HEK293 (cell line): ENCODE results near the gene RFLNA.

Experiments
- CTCF ChIA-PET: fragments of 350-600 bp; formaldehyde crosslinking; extraction: SDS; loops from one replicate; lab custom pipeline; 2021; ENCODE audit warnings: antibody characterized with exemption; lab: Yijun Ruan, JAX
- POLR2A ChIA-PET: fragments of 300-600 bp; formaldehyde crosslinking; extraction: SDS; loops from one replicate; lab custom pipeline; 2020; ENCODE audit warnings: antibody characterized with exemption, inconsistent platforms; lab: Yijun Ruan, JAX
- H3K27ac ChIP-seq: fragments of 200-500 bp; sonication (Bioruptor generic); 2 replicates; pipeline ENCODE4 v1.5.1; 2014; ENCODE audit warnings: low read depth, low read length, control low read depth, inconsistent platforms; ENCODE audit errors: extremely low read depth
- H3K36me3 ChIP-seq, 2 experiments: fragments of 200-500 bp in 1 of 2; sonication (Bioruptor generic) in 1 of 2; 1 replicate in 1 of 2; 2 replicates in 1 of 2; pipeline ENCODE4 v1.5.1; 2014 to 2017; ENCODE audit warnings: inconsistent platforms in 2 of 2, low read length in 2 of 2; ENCODE audit not compliant: control insufficient read depth in 2 of 2, insufficient read depth in 1 of 2
- H3K4me1 ChIP-seq: fragments of 200-500 bp; sonication (Bioruptor generic); 2 replicates; pipeline ENCODE4 v1.5.1; 2014; ENCODE audit warnings: mild to moderate bottlenecking, low read length, inconsistent platforms; ENCODE audit not compliant: control insufficient read depth, insufficient read depth
- H3K4me3 ChIP-seq: 2 replicates; pipeline ENCODE4 v1.5.1; 2011; ENCODE audit warnings: low read depth, mild to moderate bottlenecking, control low read depth, low read length, moderate library complexity
- H3K9me3 ChIP-seq: fragments of 200-500 bp; sonication (Bioruptor generic); 2 replicates; pipeline ENCODE4 v1.5.1; 2014; ENCODE audit warnings: low read depth, low read length, inconsistent platforms; ENCODE audit not compliant: control insufficient read depth, insufficient read depth
- REPIN1 ChIP-seq: fragments of 450-650 bp; formaldehyde crosslinking; IDR thresholded peaks from 2 replicates; pipeline ENCODE4 v1.5.1; 2017; ENCODE audit warnings: missing biosample characterization, missing genetic modification characterization, low read depth
- REST ChIP-seq: fragments of 450-650 bp; formaldehyde crosslinking; IDR thresholded peaks from 2 replicates; pipeline ENCODE4 v1.5.1; 2016; ENCODE audit warnings: missing biosample characterization, missing genetic modification characterization
- SALL2 ChIP-seq: fragments of 450-650 bp; formaldehyde crosslinking; IDR thresholded peaks from 2 replicates; pipeline ENCODE4 v1.5.0; 2017; ENCODE audit warnings: missing biosample characterization, mild to moderate bottlenecking, missing genetic modification characterization, borderline replicate concordance
- SCRT2 ChIP-seq: fragments of 450-650 bp; formaldehyde crosslinking; IDR thresholded peaks from 2 replicates; pipeline ENCODE4 v1.5.1; 2016; ENCODE audit warnings: missing biosample characterization, missing genetic modification characterization
- SP7 ChIP-seq: fragments of 450-650 bp; formaldehyde crosslinking; IDR thresholded peaks from 2 replicates; pipeline ENCODE4 v1.5.1; 2016; ENCODE audit warnings: missing biosample characterization, missing genetic modification characterization
- TCF7L2 ChIP-seq: IDR thresholded peaks from 2 replicates; pipeline ENCODE4 v1.6.1; 2011; ENCODE audit warnings: low read depth, mild to moderate bottlenecking, inconsistent platforms, low read length, moderate library complexity, borderline replicate concordance
- YY2 ChIP-seq: fragments of 450-650 bp; formaldehyde crosslinking; IDR thresholded peaks from 2 replicates; pipeline ENCODE4 v1.5.1; 2016; ENCODE audit warnings: missing biosample characterization, missing genetic modification characterization
- ZBTB10 ChIP-seq: fragments of 450-650 bp; formaldehyde crosslinking; IDR thresholded peaks from 2 replicates; pipeline ENCODE4 v1.5.1; 2016; ENCODE audit warnings: missing biosample characterization, missing genetic modification characterization
- ZBTB17 ChIP-seq: fragments of 450-650 bp; formaldehyde crosslinking; IDR thresholded peaks from 2 replicates; pipeline ENCODE4 v1.5.1; 2016; ENCODE audit warnings: missing biosample characterization, missing genetic modification characterization
- ZFHX2 ChIP-seq: fragments of 450-650 bp; formaldehyde crosslinking; conservative IDR thresholded peaks from 2 replicates; pipeline ENCODE4 v1.5.1; 2016; ENCODE audit warnings: missing biosample characterization, missing genetic modification characterization
- ZFP69B ChIP-seq: fragments of 450-650 bp; formaldehyde crosslinking; IDR thresholded peaks from 2 replicates; pipeline ENCODE4 v1.5.1; 2016; ENCODE audit warnings: missing biosample characterization, missing genetic modification characterization
- ZNF16 ChIP-seq: fragments of 450-650 bp; formaldehyde crosslinking; IDR thresholded peaks from 2 replicates; pipeline ENCODE4 v1.5.1; 2016; ENCODE audit warnings: low read depth, missing biosample characterization, missing genetic modification characterization
- ZNF174 ChIP-seq: fragments of 450-650 bp; formaldehyde crosslinking; IDR thresholded peaks from 2 replicates; pipeline ENCODE4 v1.5.0; 2017; ENCODE audit warnings: missing biosample characterization, mild to moderate bottlenecking, missing genetic modification characterization
- ZNF214 ChIP-seq: fragments of 450-650 bp; formaldehyde crosslinking; IDR thresholded peaks from 2 replicates; pipeline ENCODE4 v1.5.1; 2017; ENCODE audit warnings: missing biosample characterization, mild to moderate bottlenecking, missing genetic modification characterization, borderline replicate concordance
- ZNF302 ChIP-seq: fragments of 450-650 bp; formaldehyde crosslinking; IDR thresholded peaks from 2 replicates; pipeline ENCODE4 v1.5.1; 2016; ENCODE audit warnings: missing biosample characterization, missing genetic modification characterization, low read depth
- ZNF362 ChIP-seq: fragments of 450-650 bp; formaldehyde crosslinking; IDR thresholded peaks from 2 replicates; pipeline ENCODE4 v1.5.1; 2016; ENCODE audit warnings: missing biosample characterization, missing genetic modification characterization
- ZNF423 ChIP-seq: fragments of 450-650 bp; formaldehyde crosslinking; IDR thresholded peaks from 2 replicates; pipeline ENCODE4 v1.5.1; 2016; ENCODE audit warnings: missing biosample characterization, missing genetic modification characterization
- ZNF529 ChIP-seq: fragments of 450-650 bp; formaldehyde crosslinking; IDR thresholded peaks from 2 replicates; pipeline ENCODE4 v1.5.1; 2017; ENCODE audit warnings: missing genetic modification characterization, missing biosample characterization; ENCODE audit not compliant: insufficient replicate concordance
- ZNF561 ChIP-seq: fragments of 450-650 bp; IDR thresholded peaks from 2 replicates; pipeline ENCODE4 v1.5.1; 2018; ENCODE audit warnings: missing biosample characterization, missing genetic modification characterization, borderline replicate concordance
- ZNF785 ChIP-seq: fragments of 450-650 bp; formaldehyde crosslinking; IDR thresholded peaks from 2 replicates; pipeline ENCODE4 v1.5.1; 2016; ENCODE audit warnings: missing biosample characterization, missing genetic modification characterization

RFLNA gene

GRCh38 chr12:124348659-124349380 is 53.9 kb downstream of the RFLNA start (continued):
- TF ChIP-seq REST (tag by site-specific recombination) (no peak), ZNF529 (tag by site-specific recombination) (no peak), ZNF362 (tag by site-specific recombination) (no peak), SCRT2 (tag by site-specific recombination) (no peak), ZNF302 (tag by site-specific recombination) (no peak), YY2 (no peak), ZNF561 (tag by site-specific recombination) (no peak), ZNF785 (no peak)

GRCh38 chr12:124350491-124350890 is 55.6 kb downstream of the RFLNA start:
- ChIA-PET CTCF (no interaction called here), POLR2A (no interaction called here)
- TF ChIP-seq SP7 (tag by site-specific recombination) (no peak), ZNF423 (tag by site-specific recombination) (no peak), ZFP69B (tag by site-specific recombination) (no peak), ZFHX2 (tag by site-specific recombination) (no peak), ZNF16 (tag by site-specific recombination) (no peak), ZBTB10 (tag by site-specific recombination) (no peak), ZNF174 (tag by site-specific recombination) (no peak), TCF7L2 (no peak), ZBTB17 (tag by site-specific recombination) (no peak), REST (tag by site-specific recombination) (no peak), REPIN1 (no peak), ZNF214 (tag by site-specific recombination) (no peak), SALL2 (tag by site-specific recombination) (no peak)
- Histone ChIP-seq H3K27ac (no peak overlapping the region), H3K4me1 (no peaks in the 10 kb centered on the region), H3K9me3 (no peaks in the 10 kb centered on the region), H3K4me3 (no peak overlapping the region), H3K36me3 (peaks cover 3 to 91% of the 10 kb centered on the region in 2 experiments; a peak in 2 of 3 replicates)
